ENCODE measurements around the gene SCAF1. TPM values are rescaled to one million over a fixed set of nuclear protein-coding genes. Genes with fewer than 3 reads are reported as not detected.
A peak's percentile ranks its signal among the peaks of the same experiment; 100 is the strongest.

Gene SCAF1
- polyA plus RNA-seq, 2 of the 4 experiments (the other 2 are of a cell fraction), result 4.0 to 47.9 TPM

DNA sequence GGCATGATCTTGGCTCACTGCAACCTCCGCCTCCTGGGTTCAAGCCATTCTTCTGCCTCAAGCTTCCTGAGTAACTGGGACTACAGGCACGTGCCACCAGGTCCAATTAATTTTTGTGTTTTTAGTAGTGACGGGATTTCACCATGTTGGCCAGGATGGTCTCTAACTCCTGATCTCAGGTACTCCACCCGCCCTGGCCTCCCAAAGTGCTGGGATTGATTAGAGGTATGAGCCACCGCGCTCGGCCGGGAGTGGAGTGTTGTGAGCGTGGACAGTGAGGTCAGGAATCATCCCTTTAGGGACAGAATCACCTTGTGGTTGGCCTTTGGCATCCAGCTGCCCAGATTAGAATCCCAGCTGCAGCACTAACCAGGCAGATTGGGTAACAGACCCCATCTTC, 12.3 kb upstream of the SCAF1 start:
- no peak for FAIRE-seq
- Histone ChIP-seq H3K9me3 (no peaks in the 10 kb centered on the region), H3K4me1 (no peaks in the 10 kb centered on the region), H3K27ac (no peak overlapping the region), H3K4me3 (no peak overlapping the region), H3K4me2 (no peak overlapping the region)
- 96% methylated on average over 9 of the region's 9 CpGs for WGBS (ENCODE audit: missing lambda C conversion rate)
- ChIA-PET CTCF (interaction anchor here (0.6 to 1.6 kb wide), 5 partner anchors 12 to 126 kb away, joined by 3 to 6 read pairs (median 3); no protein-coding TSS in a partner anchor), POLR2A (interaction anchor here (1.1 to 1.6 kb wide), 3 partner anchors 11 to 39 kb away, joined by 3 to 5 read pairs (median 5); partner anchors contain the start of genes PRR12, RRAS and SCAF1)
- ATAC-seq, result no peak
- DNase-seq (ENCODE audit: low read depth in 1 of 2, low spot score in 1 of 2), result no peak
- no peak for TF ChIP-seq JUNB (IDR thresholded peaks at IDR 0.05)

DNA sequence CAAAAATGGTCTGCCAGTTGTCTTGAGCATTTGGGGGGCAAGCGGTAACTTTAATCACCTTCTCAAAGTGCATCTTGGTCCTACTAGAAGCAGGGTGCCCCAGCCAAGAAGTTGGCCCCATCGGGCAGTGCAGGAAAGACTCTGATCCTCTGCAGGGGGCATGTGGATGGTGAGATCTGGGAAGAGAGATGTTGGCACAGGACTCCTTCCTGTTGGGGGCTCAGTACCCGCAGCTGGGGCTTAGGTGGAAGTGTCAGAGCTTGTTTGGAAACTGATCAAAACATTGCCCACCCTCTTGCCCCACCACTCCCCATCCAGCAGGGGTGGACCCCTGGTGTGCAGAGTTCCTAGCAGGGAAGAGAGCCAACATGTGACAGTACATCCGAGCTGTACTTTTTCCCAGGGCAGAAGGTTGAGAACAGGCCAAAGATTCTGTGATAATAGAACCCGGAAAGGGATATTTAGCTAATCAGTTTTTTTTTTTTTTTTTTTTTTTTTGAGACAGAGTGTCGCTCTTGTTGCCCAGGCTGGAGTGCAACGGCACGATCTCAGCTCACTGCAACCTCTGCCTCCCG, 10.9 kb upstream of the SCAF1 start:
- TF ChIP-seq, protein P1, sequence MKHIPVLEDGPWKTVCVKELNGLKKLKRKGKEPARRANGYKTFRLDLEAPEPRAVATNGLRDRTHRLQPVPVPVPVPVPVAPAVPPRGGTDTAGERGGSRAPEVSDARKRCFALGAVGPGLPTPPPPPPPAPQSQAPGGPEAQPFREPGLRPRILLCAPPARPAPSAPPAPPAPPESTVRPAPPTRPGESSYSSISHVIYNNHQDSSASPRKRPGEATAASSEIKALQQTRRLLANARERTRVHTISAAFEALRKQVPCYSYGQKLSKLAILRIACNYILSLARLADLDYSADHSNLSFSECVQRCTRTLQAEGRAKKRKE (CRISPR knock-in tag; IDR thresholded peaks at IDR 0.05; ENCODE audit: low read depth), result no peak
- DNase-seq (ENCODE audit: low read depth in 1 of 2, low spot score in 1 of 2), result no peak
- peak; percentile 9 to 14; a peak in 3 of 6 replicates for ATAC-seq
- ChIA-PET POLR2A (interaction anchor here (1.2 to 2.1 kb wide), 3 partner anchors 9 to 41 kb away, joined by 5 to 8 read pairs (median 6); partner anchors contain the start of genes PRR12 and RRAS), CTCF (interaction anchor here (0.6 to 3.9 kb wide), 7 partner anchors 17 to 61 kb away, joined by 3 to 11 read pairs (median 5); no protein-coding TSS in a partner anchor)
- H3K27ac ChIP-seq, result no peak overlapping the region
- no peak overlapping the region for H3K4me3 ChIP-seq
- H3K4me1 ChIP-seq, result no peaks in the 10 kb centered on the region
- H3K9me3 ChIP-seq, result no peaks in the 10 kb centered on the region
- no peak for FAIRE-seq
- no peak overlapping the region for H3K4me2 ChIP-seq
- 62% methylated on average over 9 of the region's 9 CpGs for WGBS (ENCODE audit: missing lambda C conversion rate)

DNA sequence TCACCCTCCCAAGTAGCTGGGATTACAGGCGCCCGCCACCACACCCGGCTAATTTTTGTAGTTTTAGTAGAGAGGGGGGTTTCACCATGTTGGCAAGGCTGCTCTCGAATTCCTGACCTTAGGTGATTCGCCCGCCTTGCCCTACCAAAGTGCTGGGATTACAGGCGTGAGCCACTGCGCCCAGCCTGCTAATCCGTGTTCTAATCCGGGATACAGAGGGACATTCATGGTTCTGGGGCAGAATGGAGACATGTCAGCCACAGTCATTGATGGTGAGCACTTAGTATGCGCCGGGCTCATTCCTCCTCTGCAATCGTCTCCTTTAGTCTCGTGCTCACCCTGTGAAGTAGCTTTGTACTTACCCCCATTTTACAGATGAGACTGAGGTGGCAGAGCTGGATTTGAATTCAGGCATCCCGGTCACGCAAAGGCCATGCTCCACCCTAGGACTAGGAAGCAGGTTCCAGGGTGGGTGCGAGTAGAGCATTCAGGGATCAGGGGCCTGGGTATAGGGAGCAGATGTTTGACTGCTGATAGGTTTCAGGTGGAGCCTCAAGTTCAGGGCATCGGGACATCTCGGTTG, 10.3 kb upstream of the SCAF1 start:
- ChIA-PET POLR2A (interaction anchor here (2.1 kb wide), 1 partner anchor 8 kb away, joined by 8 read pairs; the partner anchor contains the start of gene RRAS), CTCF (interaction anchor here (1.1 to 3.9 kb wide), 7 partner anchors 9 to 61 kb away, joined by 3 to 11 read pairs (median 5); partner anchors contain the start of gene PRMT1)
- TF ChIP-seq JUN (IDR thresholded peaks at IDR 0.05) (no peak), POLR2AphosphoS2 (conservative IDR thresholded peaks at IDR 0.05; ENCODE audit: low read length) (no peak), RAD21 (conservative IDR thresholded peaks at IDR 0.05 in 1 of 2, IDR thresholded peaks at IDR 0.05 in 1 of 2) (no peak), MAZ (IDR thresholded peaks at IDR 0.05; ENCODE audit: borderline replicate concordance, low read depth, low read length) (no peak), ESRRA (IDR thresholded peaks at IDR 0.05; ENCODE audit: borderline replicate concordance, low read length) (no peak), GATA3 (IDR thresholded peaks at IDR 0.05; ENCODE audit: borderline replicate concordance) (no peak), HEYL (CRISPR knock-in tag; IDR thresholded peaks at IDR 0.05) (no peak), POLR2A (IDR thresholded peaks at IDR 0.05; ENCODE audit: low read length) (no peak), PHF8 (IDR thresholded peaks at IDR 0.05; ENCODE audit: borderline replicate concordance, low read depth) (no peak), HOXA7 (CRISPR knock-in tag; IDR thresholded peaks at IDR 0.05) (no peak), TP53 (CRISPR knock-in tag; IDR thresholded peaks at IDR 0.05) (no peak), ZSCAN20 (CRISPR knock-in tag; IDR thresholded peaks at IDR 0.05) (no peak), JUNB (IDR thresholded peaks at IDR 0.05) (no peak), EP300 (IDR thresholded peaks at IDR 0.05) (no peak), RNF2 (IDR thresholded peaks at IDR 0.05; ENCODE audit: borderline replicate concordance, low read depth) (no peak)
- TF ChIP-seq, protein P2, sequence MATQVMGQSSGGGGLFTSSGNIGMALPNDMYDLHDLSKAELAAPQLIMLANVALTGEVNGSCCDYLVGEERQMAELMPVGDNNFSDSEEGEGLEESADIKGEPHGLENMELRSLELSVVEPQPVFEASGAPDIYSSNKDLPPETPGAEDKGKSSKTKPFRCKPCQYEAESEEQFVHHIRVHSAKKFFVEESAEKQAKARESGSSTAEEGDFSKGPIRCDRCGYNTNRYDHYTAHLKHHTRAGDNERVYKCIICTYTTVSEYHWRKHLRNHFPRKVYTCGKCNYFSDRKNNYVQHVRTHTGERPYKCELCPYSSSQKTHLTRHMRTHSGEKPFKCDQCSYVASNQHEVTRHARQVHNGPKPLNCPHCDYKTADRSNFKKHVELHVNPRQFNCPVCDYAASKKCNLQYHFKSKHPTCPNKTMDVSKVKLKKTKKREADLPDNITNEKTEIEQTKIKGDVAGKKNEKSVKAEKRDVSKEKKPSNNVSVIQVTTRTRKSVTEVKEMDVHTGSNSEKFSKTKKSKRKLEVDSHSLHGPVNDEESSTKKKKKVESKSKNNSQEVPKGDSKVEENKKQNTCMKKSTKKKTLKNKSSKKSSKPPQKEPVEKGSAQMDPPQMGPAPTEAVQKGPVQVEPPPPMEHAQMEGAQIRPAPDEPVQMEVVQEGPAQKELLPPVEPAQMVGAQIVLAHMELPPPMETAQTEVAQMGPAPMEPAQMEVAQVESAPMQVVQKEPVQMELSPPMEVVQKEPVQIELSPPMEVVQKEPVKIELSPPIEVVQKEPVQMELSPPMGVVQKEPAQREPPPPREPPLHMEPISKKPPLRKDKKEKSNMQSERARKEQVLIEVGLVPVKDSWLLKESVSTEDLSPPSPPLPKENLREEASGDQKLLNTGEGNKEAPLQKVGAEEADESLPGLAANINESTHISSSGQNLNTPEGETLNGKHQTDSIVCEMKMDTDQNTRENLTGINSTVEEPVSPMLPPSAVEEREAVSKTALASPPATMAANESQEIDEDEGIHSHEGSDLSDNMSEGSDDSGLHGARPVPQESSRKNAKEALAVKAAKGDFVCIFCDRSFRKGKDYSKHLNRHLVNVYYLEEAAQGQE (IDR thresholded peaks at IDR 0.05), result no peak
- TF ChIP-seq, protein P3, sequence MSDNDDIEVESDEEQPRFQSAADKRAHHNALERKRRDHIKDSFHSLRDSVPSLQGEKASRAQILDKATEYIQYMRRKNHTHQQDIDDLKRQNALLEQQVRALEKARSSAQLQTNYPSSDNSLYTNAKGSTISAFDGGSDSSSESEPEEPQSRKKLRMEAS (IDR thresholded peaks at IDR 0.05), result no peak
- TF ChIP-seq, protein P1 (CRISPR knock-in tag; IDR thresholded peaks at IDR 0.05; ENCODE audit: low read depth), result no peak
- ATAC-seq (peak in 1 of 2 experiments; percentile 2; a peak in 1 of 6 replicates), FAIRE-seq (no peak), DNase-seq (ENCODE audit: low read depth in 1 of 2, low spot score in 1 of 2) (no peak)
- no peak overlapping the region for H3K27ac ChIP-seq
- WGBS (ENCODE audit: missing lambda C conversion rate), result 90% methylated on average over 19 of the region's 19 CpGs
- H3K4me1 ChIP-seq, result no peaks in the 10 kb centered on the region
- no peak overlapping the region for H3K4me3 ChIP-seq
- no peak overlapping the region for H3K4me2 ChIP-seq
- H3K9me3 ChIP-seq, result no peaks in the 10 kb centered on the region
